Anterior cingulate cortex (tissue), 58 donors: Measurements from ENCODE around the gene MYO18A.

Experiments used
- DNase-seq, 58 donors: peaks; one replicate each; lab custom pipeline; 2025; lab: John Stamatoyannopoulos, UW

MYO18A gene

DNA sequence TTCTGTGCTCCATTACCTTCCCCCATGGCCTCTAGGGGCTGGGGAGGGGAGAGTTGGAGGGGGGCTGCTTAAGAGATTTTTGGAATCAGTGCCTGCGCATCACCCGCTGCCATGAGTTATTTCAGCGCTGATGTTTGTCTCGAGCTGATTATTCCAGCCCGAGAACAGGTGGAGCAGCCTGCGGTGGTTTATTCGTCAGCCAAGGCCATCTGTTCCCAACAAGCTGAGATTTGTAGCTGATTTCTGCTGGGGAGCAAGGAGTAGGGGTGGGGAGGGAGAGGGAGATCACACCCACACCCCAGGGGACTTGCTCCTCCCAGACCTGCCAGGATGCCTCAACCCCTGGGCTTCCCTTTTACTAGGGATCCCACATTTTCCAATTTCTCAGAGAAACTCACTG is 114.2 kb downstream of the MYO18A start:
- peak in 12 of 58 donors; percentile 16 to 68 (median 26) for DNase-seq

DNA sequence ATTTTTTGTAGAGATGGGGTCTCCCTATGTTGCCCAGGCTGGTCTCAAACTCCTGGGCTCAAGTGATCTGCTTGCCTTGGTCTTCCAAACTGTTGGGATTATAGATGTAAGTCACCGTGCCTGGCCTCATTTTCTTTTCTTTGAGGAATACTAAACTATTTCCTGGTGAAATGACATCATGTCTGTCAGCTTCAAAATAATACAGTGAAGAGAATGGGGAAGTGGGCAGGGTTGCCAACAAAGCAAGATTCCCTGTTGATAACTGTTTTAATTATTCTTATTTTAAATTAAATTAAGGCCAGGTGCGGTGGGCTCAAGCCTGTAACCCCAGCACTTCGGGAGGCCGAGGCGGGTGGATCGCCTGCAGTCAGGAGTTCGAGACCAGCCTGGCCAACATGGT is 116.2 kb downstream of the MYO18A start:
- no peak for DNase-seq

DNA sequence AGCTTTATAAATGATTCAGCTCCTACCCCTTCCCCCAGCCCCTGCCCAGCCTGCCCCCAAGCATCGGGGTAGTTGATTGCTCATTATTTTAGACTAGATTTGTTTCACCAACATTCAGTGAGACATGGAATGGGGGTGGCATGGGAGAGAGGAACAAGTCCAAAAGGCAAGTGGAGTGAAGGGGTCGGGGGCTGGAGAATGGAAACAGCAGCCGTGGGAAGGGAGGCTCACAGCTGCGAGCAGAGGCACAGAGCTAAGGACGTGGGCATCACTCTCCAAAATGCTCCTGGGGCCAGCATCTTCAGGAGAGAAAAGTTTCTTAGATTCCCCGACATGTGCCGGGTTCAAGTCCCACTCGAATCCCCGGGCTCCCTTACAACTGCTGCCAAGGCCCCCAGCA is 118.0 kb downstream of the MYO18A start:
- DNase-seq: no peak

DNA sequence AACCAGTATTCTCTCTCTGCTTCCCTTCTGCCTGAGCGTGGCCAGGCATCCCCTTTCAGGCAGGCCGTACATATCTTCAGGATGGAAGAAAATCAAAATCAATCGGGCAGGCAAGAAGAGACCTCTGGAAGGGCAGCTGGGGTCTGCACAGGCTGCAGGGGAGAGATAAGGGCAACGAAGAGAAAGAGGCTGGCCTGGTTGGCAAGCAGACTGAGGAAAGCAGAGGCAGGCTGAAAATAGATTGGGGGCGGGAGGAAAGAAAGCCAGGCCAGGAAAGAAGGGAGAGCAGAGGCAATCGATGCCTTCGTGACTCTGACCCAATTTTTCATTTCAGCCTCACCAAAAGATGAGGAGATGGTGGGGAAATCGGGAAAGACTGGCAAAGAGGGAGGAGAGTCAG is 119.2 kb downstream of the MYO18A start:
- DNase-seq: peak in 15 of 58 donors; percentile 8 to 52 (median 21)

DNA sequence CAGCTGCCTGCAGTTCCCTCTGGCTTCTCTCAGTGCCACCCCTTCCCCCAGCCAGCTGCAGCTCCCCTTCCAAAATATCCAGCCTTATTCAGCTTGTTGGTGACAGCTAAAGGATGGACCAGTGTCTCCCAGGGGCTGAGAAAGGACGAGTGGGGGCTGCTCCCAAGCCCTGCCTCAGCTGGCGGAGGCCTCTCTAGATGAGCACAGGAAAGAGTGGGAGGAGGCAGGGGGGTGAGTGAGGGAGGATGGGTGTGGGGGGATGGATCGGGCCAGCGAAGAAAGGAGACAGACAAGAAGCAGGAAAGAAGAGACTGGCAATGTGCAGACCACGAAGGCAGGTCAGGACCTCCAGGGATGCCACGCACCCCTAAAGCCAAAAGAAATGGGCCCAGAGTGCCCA is 119.7 kb downstream of the MYO18A start:
- DNase-seq: peak in 3 of 58 donors; percentile 10 to 24 (median 12)

DNA sequence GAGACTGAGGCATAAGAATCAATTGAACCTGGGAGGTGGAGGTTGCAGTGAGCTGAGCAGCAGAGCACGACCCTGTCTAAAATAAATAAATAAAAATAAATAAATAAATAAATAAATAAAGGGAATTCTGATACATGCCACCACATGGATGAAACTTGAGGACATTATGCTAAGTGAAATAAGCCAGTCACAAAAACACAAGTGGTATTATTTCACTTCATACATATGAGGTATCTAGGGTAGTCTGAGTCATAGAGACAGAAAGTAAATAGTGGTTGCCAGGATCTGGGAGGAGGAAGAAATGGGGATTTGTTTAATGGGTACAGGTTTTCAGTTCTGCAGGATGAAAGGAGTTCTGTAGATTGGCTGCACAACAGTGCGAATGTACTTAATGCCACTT is 120.9 kb downstream of the MYO18A start:
- no peak for DNase-seq

DNA sequence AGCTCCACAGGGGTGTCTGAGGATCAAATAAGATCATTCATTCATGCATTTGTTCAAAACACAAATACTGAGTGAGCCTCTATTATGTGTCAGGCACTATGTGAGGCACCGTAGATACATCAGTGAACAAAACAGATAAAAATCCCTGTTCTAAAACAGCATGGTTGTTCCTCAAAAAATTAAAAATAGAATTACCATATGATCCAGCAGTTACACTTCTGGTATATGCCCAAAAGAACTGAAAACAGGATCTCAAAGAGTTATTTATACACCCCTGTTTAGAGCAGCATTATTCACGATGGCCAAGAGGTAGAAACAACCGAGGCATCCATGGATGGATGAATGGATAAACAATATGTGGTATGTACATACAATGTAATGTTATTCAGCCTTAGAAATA is 121.8 kb downstream of the MYO18A start:
- DNase-seq: no peak

DNA sequence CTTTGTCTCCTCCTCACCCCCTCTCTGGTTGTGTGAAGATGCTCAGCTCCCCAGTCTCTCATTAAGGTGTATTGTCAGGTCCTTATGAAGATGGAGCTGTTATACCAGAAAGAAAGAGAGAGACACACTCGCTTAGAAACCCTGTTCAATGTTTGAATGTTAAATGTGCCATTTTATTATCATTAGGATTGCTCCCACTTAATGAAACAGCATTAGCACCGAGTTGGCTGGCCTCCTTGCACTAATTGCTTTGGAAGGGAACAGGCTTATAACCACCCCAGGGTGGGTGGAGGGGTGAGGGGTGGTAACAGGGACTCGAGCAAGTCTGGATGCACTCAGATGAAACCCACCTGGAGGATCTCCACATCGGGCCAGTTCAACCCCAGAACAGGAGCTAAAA is 122.8 kb downstream of the MYO18A start:
- DNase-seq: peak in 4 of 58 donors; percentile 14 to 31 (median 27)

DNA sequence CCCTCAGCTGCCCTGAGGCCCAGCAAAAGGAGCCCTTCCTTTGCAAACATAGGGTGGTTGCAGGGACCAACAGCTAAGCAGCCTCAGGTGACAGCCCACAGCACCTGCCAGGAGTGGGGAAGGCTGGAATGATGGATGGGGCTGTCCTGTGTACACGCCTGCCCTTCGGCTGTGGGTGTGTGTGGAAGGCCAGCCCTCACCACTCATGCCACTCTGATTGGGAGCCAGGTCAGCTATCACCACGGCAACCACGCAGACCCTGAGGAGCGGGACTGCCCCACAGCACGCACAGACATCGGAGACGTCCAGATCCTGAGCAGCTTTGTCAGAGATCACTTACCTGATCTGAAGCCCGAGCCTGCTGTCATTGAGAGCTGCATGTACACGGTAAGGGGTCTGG is 125.4 kb downstream of the MYO18A start:
- DNase-seq: no peak

DNA sequence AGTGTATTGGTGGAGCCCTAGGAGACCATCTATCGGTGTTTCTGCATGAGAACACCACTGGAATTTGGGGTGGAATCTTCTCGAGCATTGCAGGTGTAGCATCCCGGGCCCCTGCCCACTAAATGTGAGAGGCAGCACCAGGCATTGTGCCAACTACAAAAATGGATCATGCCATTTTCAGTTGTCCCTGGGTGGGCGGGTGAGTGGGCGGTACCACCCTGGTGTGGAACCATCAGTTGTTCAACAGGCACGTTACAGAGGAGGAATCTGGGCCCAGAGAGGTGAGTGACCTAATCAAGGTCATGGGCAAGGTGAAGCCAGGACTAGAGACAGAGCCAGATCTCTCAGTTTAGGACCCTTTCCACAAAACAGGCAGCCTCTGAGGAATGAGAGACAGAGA is 128.5 kb downstream of the MYO18A start:
- DNase-seq: peak in 1 of 58 donors; percentile 9

DNA sequence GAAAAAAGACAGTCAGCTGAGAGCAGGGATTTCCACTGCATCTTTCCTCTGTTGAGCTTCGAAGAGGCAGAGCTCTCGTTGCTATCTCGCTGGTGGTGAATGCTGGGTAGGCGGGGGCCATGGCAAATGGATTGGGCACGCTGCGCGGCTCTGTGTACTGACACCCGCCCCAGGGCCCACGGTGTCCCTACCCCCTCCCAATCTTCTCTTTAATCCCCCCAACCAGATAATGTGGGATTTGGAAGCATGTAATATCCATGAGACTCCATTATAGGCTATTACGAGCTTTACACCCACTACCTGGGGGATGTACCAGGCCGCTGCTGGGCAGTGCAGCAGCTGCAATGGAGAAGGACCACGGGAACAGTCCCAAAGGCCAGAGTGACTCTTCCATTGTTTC is 129.0 kb downstream of the MYO18A start:
- DNase-seq: no peak

DNA sequence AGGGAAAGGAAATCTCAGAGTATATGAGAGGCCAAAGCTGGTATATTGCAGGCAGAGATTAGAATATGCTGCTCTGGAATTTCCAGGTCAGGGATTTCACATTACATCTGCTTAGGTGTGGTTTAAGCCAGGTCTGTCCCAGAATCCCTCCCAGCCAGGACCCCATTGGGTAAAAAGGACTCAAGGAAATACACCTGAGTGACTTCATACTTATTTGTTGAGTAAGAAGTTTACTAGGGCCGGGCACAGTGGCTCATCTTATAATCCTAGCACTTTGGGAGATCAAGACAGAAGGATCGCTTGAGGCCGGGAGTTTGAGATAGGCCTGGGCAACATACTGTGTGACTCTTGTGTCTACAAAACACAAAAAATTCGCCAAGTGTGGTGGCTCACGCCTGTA is 130.0 kb downstream of the MYO18A start:
- DNase-seq: no peak

DNA sequence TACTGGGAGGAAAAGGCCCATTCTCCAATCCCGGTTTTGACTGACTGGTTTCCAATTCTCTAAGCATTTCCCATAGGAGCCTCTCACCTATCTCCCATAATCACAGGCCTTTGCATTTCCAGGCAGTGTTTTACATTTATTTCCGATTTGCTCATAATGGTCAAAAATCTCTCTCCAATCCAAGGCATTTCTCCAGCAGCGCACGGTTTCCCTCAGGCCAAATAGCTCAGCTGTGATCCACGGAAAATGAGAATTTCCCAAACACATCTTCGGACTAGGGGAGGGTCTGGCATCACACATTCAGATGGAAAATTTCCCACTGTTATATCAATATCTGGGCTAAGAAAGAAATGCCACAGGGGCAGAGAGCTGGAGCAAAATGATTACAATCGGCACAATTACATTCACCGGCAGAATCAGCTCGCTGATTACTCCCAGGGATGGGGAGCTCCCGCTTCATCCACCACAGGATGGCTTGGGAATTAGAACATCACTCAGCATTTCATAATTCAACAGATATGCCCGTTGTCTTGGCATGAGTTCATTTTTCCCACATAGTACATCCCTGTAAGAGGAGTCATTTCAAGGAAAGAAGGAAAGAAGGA is 130.6 kb downstream of the MYO18A start:
- DNase-seq: no peak

DNA sequence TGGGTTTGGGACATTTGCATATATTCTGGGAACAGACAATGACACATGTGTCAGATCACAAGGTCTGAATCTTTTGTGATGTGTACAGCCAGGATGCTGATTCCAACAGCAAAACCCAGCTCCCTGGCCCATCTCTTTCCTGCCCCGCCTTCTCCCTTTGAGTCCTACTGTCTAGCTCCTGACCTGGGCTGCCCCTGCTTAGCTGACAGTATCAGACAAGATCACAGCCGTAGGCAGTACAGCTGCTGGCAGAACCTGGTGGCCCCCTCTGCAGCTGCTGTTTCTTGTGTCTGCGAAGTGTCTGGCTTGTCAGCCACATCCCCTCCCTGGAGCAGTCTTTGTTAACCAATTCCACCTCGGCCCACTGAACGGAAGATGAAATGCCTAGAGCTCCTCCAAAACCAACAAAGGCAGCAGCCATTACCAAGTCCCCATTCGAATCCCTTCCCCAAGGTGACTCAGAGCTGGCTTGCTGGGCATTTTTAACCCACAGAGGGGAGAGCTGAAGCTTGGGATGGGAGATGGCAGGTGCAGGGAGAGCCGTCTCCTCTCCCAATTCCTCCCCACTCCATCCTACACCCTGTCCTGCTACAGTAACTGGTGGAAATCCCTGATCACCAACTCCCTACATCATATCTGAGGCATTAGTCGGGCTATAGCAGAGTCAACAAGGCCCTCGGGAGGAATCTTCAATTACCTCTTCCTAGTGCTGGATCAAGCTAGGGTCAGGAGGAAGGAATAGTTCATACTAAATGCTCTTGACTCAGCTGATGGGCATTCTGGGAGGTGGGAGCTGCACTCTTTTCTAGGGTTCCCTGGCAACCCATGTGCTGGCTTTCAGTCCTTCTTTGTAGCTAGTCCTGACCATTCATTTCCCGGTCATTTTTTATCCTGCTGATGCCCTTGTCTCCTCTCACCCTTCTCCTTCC is 131.5 kb downstream of the MYO18A start:
- no peak for DNase-seq

DNA sequence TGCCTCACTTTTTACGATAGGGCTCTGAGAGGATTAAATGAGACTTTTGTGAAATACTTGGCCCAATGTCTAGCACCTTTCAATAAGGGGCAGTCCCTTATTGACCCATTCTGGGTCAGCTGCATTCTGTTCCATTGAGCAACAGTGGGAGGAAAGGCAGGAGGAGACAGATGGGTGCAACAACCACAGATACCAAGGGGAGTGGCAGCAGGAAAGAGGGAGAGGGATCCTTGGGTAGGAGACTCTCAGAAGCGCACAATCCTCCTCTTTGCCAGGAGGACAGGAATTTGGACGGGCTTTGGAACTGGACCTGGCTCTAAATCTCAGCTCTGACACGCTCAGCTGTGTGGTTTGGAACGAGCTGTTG is 133.7 kb downstream of the MYO18A start:
- DNase-seq: no peak

DNA sequence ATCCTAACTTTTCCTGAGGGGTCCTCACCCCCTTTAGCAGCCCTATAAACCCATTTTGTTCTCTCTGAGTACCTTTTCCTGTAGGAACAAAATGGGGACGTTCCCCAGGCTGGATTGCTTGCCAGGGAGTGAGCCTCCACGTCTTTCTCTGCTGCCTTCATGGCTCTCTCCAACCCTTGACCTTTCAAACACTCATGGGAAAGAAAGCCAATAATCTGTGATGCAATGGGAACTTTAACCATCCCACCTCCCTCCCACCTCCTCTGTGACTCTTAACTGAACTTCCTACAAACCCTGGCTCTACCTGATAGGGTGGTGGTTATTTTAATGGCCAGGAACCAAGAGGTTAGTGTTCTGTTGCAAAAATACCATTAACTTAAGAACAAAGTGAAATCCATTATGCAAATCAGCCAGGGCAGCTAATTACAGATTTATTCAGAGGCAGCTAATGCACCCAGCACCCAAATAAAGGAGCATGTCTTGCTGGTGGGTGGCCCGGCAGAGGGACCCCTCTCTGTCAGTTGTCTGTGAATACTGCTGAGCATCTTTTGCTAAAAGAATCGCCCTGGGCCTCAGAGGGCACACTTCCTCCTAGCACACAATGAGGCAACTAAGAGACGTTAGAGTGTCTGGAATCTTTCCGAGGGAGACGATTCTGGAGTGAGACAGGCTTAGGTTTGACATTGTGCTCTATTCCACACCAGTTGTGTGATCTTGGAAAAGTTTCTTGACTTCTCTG is 134.3 kb downstream of the MYO18A start:
- DNase-seq: no peak

DNA sequence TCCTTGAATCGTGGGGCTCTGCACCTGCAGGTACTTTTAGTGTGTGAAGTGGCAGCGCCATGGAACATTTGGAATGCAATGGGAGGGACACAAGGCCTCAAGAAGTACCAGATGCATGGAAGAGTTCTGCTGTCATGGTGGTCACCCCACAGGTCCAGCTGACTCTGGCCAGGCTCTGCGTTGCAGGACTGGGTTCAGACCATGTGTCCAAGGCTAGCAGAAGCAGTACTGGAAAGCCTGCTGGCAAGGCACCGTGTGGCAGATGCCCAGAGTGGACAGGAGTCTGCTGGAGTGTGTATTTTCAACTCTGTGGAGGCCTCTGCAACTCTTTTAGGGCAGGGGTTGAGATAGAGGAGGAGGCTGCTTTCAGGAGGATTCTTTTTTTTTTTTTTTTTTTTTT is 135.2 kb downstream of the MYO18A start:
- no peak for DNase-seq

DNA sequence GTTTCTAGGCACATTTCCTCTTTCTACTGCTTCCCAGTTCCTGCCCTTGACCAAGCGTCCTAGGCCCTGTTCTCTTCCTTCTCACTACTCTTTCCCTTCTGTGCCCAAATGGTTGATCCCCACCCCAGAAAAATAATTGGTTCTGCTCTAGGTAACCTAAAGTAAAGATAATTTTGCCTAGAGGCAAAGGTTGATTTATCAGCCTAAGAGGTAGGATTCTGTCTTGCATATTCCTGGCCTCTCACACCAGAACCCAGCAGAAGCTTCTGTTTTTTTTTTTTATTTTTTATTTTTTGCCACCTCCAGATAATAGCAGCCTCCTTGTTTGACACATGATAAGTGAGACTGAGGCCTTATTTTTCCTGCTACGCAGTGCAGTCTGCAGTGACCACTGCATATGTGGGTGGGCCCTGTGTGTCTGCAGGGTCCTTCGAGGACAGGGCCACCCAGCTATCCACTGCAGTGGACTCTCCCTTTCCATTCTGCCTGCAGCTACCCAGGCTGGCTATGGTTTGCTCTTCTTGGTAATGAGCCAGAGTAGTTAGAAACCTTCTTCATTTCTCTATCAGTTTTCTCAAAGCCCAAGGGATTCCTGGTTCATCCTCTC is 136.6 kb downstream of the MYO18A start:
- no peak for DNase-seq

DNA sequence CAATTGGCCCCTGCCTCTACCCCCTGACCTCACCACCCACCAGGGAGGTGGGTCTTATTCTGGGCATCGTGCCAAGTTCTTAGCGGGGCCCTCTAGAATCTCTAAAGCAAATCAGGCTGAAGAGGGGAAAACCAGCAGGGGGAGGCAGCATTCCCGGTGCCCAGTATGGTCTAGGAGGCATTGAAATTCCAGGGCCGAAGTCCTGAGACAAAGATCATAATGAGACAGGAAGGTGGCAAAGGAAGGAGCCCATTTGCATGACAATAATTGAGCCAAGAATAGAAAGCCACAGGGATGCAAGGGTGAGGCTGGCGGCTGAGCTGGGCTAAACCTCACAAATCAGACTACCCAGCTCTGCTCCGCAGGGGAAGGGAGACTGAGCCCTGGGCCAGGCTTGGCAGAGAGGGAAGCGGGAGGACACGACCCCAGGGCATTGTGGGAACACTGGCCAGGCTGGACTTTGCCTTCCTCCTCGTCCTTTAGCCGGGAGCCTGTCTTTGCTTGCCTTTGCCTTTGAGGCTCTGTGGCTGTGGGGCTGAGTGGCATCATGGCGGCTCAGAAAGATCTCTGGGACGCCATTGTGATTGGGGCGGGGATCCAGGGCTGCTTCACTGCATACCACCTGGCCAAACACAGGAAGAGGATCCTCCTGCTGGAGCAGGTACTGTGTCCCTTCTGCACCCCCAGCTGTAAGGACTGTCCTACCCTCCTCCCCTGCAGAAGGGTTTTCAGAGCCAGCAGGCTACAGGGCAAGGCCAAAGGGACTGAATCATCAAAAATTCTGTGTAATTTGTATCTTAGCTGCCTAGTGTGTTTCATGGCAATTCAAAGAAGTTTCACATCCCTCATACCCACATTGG is 137.3 kb downstream of the MYO18A start, which contains the start of gene PIPOX:
TSS of gene PIPOX (plus strand) at position 463 of the 860 bp plus-strand sequence. CDS start at position 548, 85 bp downstream.
- peak in 47 of 58 donors; percentile 16 to 90 (median 64) for DNase-seq
